CMK (cell line): ENCODE data around the gene PTPRK.
"Not testable (repeated sequence)": the region's sequence is repeated elsewhere in the genome, so short reads cannot be mapped to it uniquely, and the experiment has no call there.

Experiments used
- DNase-seq: peaks from one replicate; pipeline ENCODE4 v3.0.0-alpha.2; 2010; ENCODE audit warnings: low read depth

Gene PTPRK

DNA sequence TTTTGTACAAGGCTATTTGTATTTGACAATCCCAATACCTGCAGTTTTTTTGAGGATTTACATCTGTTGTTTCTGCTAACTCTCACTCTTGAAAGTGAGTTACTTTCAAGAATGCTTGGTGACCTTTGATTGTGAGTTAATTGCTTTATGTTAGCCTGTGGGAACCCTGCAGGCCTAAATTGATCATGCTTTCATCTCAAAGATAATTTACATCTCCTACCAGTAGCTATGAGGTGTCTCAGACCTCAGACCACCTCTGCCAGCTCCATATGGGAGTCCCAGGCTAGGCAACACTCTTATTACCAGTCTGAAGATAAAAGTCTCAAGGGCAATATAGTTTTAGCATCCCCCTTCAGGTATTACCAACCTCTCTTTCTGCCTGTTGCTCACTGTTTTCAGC is 503.1 kb downstream of the PTPRK start:
- no peak for DNase-seq

- DNase-seq, result no peak
These were observed 512.7 kb downstream of the PTPRK start for GRCh38 chr6:128007658-128008057.

DNA sequence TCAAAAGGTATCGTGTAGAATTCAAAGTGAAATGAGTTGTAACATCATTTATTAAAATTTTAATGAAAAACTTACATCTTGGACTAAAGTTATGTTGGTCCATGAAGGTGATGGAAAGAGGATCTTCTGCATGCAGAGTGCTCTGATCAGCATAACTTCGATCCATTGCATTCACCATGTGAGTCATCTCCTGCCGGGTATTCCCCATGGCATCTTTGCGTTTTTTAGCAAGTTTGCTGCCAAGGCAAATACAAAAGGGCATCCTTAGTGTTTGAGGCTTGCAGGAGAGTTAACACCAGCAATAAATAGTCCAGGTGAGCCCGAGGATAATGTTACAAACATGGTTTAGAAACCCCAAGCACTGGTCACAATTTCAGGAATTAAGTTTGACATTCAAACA is 515.4 kb downstream of the PTPRK start:
- DNase-seq, result no peak

GRCh38 chr6:128000363-128000762 is 520.0 kb downstream of the PTPRK start:
- no peak for DNase-seq

DNA sequence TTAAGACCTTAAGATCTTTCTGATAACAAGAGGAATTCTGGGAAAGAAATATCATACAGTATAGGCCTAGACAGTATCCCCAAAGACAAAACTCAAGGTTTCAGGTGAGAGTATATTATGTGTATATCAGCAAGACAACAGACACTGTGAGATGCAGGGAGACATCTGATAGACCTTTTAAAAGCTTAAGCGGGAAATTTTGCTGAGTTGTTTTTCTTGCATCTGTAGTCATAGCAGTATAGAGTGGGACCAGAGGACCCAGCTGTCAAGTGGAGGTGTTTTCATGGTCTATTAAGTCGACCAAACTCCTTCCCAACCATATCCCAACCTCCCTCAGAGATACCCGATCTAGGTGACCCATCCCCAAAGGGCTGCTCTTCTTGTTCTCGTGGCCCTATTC is 521.4 kb downstream of the PTPRK start:
- no peak for DNase-seq

DNA sequence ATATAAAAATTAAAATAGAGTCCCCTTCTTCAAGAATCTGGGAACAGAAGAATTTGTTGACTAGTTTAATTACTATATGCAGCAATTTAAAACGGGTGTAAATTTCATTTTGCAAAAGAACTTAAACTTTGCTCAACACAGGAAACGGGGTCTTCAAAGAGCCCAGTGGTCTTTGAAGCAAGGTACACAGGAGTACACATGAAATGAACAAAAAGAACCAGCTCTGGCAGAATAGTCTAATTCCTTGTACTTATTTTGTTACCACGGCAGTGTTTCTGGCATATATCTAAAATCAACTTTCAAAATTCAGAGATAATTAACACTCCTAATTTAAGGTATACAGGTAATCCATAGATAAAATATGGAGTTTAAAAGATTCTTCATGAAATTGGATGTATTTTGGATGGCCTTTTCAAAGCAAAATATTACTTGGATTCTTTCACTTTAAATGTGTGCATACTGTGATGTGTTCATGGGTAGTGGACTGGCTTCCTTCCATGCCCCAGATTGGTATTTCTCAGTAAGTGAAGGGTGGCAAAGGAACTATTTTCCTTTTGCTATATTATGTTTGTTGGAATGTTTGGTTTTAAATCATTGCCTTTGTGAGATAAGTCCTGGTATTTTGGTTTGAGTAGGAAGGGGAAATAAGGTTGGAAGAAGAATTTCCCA is 522.8 kb downstream of the PTPRK start:
- DNase-seq, result no peak

DNA sequence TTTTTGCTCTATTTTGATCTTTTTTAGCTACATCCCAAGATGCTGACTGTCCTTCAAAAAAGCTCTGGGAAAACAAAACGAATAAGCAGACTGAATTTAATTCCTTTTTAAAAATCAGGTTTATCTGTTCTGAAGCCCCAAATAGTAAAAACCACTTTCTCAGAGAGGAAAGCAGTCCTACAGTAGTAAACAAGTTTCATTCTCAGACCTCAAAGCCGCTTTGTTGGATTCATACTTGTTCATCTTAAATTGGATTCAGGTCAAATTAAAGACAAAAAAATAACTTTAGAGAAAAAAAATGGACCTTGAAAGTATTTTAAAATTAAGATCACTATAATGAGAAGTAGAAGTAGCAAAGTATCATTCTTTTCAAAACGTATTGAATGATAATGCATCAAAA is 523.5 kb downstream of the PTPRK start:
- no peak for DNase-seq

GRCh38 chr6:127992144-127992543 is 528.3 kb downstream of the PTPRK start:
- no peak for DNase-seq

DNA sequence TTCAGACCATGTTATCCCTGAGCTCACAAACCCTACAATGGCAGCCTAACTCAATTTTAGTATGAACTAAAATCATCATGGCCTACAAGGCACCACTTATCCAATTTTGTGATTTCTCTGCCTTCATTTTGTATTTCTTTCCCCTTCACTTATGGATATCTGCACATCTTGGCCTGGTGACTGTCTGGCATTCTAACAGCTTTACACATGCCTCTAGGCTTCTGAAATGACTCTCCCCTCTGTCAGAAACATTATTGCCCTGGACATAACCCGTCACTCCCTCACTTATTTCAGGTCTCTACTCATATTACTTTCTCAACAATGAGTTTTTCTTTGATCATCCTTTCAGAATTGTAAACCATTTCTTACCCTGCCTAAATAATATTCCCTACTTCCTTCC is 530.3 kb downstream of the PTPRK start:
- no peak for DNase-seq

DNA sequence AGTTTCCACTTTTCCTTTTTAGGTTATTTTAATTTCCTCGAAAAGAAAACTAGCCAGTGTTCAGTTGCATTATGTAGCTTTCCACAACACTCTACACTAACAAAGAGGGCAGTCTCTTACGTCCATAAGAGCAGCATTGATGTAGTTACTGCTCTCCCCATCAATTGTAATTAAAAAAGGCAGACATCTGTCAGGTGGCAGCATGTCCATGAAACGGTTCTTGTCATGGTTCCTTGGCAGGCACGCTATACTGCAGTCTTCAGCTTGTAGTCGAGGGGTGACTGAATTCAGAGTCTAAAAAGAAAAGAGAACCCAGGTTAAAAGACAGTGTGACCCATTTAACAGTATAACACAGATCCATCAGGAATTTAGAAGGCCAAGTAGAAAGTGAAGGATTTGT is 539.4 kb downstream of the PTPRK start:
- DNase-seq, result no peak

DNA sequence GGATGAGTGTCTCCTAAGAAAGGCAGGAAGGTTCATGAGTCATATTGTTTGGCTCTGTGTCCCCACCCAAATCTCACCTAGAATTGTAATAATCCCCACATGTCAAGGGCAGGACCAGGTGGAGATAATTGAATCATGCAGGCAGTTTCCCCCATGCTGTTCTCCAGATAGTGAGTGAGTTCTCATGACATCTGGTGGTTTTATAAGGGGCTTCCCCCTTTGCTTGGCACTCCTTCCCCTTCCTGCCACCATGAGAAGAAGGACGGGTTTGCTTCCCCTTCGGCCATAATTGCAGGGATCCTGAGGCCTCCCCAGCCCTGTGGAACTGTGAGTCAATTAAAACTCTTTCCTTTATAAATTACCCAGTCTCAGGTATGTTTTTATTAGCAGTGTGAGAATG is 542.2 kb downstream of the PTPRK start:
- DNase-seq, result not testable (repeated sequence)

DNA sequence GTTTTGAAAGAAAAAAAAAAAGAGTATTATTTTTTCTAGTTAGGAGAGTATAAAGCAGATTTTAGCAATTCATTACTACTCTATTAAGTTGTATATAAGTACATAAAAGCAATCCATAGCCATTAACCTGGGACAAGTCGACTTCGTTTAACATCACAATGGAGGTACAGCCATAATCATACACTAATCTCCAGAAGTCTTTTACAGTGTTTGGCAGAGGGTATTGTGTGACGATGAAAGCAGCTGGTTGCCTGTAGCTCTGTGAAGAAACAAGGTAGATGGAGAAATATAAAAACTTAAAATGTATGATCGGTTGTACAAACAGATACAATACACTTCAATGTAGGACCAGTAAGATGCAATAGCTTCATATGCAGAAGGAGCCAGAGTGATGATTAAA is 543.6 kb downstream of the PTPRK start:
- no peak for DNase-seq

GRCh38 chr6:127976111-127976510 is 544.3 kb downstream of the PTPRK start:
- DNase-seq, result no peak

GRCh38 chr6:127972815-127973214 is 547.6 kb downstream of the PTPRK start:
- no peak for DNase-seq

DNA sequence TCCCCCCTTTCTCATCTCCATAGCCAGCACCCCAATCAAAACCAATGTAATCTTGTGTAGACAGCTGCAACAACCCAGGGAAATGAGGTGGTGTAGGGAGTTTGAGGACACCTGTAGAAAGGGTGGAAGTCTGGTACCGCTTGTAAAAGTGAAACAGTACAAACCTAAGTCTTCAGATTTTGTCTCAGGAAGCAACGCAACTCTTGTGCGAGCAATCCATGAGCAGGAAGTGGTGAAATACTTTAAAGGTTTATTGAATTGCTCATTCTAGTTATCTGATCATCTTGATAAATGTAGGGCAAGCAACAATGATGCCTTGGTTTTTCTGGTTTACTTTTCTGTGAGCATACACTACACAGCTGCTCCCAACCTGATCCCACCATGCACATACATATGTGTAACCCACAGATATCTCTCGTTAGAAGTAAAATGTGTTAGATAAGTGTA is 548.4 kb downstream of the PTPRK start:
- DNase-seq, result no peak

DNA sequence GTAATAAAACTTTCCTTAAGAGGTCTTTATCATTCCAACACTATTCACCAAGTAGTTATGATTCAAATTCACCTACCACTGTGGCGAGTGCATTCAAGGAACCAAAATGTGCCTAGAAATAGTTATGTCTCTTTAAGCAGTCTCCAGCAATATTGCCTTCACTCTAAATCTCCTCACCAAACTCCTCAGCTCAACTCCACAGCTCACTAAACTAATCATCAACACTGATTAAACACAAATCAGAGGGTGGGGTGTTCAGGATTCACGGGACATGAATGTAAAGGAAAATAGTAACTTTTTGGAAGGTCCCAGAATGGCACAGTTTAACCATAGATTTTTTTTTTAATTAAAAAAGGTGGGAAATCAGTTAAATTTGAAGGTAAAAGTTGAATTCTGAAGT is 549.0 kb downstream of the PTPRK start:
- DNase-seq, result no peak

GRCh38 chr6:127969701-127970100 is 550.7 kb downstream of the PTPRK start:
- DNase-seq, result no peak

GRCh38 chr6:127968394-127968793 is 552.0 kb downstream of the PTPRK start:
- no peak for DNase-seq

DNA sequence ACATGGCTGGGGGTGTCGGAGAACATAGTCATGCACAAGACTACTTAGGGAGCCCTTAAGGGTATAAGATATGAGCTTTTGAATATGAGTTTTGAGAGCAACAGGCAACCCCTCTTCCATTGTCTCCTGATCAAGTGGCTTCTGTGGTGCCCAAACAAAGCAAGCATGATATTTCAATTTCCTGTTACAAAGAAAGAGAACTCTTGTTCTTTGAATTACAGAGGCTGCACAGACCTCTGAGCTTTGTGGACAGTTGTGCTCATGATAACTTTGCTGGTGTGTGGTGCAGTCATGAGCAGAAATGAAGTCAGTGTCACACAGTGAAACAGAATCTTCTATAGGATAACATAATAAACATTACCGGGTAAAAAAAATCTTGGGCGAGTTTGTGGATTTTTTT is 552.7 kb downstream of the PTPRK start:
- no peak for DNase-seq

DNA sequence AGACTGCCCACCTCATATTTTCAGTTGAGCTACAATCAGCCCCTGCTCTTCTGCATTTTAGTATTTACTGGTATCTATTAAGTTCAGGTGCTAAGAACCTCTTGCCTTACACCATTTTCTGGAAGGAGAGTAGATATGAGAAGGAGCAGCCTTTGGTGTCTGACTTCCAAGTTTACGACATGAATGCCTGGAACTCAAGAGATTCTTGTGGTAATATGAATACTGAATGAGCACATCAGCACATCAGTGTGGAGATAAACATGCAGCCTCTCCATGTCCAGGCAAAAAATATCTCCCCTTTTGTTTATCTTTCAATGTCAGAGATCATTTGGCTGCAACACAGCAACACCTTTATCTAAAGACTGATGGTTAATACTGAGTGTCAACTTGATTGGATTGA is 553.8 kb downstream of the PTPRK start:
- no peak for DNase-seq

GRCh38 chr6:127963495-127963894 is 556.9 kb downstream of the PTPRK start:
- DNase-seq, result no peak

DNA sequence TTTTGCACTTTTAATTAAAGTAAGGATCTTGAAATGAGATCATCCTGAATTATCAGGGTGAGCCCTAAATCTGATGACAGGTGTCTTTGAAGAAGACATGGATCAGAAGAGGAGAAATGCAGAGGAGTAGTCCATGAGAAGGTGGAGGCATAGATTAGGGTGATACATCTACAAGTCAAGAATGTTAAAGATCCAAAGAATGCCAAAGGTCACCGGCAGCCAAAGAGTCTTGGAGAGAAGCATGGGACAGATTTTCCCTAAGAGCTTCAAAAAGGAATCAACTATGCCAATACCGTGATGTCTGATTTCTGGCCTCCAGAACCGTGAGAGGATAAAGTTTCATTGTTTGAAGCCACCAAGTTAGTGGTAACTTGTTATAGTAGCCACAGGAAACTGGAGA is 560.5 kb downstream of the PTPRK start:
- DNase-seq, result no peak

DNA sequence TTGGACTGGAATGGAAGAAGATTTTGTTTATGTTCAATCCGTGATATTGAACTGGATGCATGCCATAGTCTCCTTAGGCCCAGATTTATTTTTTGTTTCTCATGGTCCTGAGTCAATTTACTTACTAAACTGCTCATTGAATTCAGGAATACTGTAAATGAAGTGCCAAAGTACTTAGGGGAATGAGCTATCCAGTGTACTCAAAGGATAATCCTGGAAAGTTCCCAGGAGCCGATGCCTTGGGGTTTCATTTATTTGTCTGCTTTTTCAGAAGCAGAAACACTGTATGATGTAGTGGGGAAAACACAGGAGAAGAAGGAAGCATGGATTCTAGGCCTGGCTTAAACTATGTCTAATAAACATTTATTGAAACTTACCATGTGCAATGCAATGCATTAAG is 563.4 kb downstream of the PTPRK start:
- no peak for DNase-seq

GRCh38 chr6:127956260-127956888 is 564.0 kb downstream of the PTPRK start:
- DNase-seq, result no peak
